GM18861 (cell line): ENCODE data around the gene FRAT2.

Experiments used
- ATAC-seq: cut with Tn5 transposase; IDR thresholded peaks from one replicate; pipeline ENCODE4 v1.9.1; 2021; ENCODE audit not compliant: unreplicated experiment

FRAT2 gene

GRCh38 chr10:97334370-97335175, at the start of gene FRAT2:
Gene FRAT2 (minus strand): TSS chr10:97334729. CDS start chr10:97334572, 157 bp downstream.
- peak; percentile 70 for ATAC-seq

DNA sequence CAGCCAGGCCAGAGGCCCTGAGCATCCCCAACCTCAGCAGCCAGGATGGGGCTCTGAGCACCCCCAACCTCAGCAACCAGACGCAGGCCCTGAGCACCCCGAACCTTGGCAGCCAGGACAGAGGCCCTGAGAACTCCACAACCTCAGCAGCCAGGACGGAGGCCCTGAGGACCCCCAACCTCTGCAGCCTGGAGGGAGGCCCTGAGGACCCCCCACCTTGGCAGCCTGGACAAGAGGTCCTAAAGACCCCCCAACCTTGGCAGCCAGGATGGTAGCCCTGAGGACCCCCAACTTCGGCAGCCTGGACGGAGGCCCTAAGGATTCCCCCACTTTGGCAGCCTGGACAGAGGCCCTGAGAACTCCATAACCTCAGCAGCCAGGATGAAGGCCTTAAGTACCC, 49.6 kb upstream of the FRAT2 start:
- ATAC-seq: no peak

GRCh38 chr10:97383159-97383558, 48.6 kb upstream of the FRAT2 start:
- no peak for ATAC-seq

DNA sequence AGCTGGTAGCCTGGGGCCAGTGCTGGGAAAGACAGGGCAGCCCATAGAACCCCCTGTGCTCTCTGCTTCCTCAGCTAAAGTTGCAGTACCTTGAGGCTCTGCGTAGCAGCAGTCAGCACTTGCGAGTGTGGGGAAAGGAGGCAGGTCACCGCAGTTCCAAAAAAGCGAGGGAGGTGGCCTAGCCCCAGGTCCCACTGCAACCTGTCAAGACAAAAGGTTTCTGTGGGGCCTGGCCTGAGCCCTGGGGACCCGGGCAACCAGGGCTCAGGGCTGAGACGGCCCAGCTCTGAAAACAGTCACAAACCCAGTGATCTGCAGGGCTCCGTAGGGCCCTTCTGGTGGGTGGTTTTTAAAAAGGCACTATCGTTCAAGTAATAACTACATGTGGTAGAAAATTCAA, 47.1 kb upstream of the FRAT2 start:
- no peak for ATAC-seq

GRCh38 chr10:97380516-97380915, 46.0 kb upstream of the FRAT2 start:
- no peak for ATAC-seq

DNA sequence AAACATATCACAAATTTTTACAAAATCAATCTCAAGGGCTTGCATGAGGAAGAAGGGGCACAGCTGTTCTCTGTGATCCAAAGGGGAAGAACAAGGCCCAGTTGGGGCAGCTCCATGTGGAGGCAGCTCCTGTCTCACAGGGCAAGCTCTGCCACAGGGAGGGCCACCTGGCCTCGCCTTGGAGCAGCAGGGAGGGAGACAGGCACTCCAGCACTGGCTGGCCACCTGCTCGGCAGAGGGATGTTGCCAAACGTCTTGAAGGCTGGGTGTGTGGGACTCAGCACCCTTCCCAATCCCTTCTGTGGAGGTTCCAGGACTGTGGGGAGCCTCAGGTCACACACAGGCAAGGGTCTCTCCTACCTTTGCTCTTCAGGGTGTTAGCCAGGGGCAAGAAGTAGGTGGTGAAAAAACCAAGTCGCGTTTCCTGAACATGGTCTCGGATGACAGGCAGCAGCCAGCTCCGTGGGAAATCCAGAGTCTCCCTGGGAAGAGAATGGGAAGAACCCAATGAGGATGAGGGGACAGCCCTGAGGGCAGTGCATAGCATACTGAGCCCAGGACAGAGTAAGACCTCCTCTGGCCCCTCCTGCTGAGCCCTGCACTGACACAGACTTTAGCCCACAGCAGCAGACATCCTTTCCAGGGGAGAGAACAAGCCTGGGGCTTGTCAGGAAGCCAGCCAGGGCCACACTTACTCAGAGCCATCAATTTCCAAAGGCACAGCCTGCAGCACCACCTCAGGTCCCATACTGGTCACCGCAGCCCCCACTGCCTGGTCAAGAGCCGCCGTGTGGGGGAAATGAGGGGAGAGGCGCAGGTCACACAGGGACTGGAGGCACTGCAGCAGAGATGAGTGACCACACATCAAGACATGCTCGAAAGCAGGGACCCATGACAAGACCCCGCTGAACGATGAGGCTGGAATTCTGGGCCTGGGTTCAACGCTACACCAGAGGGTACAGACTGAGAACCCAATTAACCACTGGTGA, 44.7 kb upstream of the FRAT2 start:
- ATAC-seq: no peak

DNA sequence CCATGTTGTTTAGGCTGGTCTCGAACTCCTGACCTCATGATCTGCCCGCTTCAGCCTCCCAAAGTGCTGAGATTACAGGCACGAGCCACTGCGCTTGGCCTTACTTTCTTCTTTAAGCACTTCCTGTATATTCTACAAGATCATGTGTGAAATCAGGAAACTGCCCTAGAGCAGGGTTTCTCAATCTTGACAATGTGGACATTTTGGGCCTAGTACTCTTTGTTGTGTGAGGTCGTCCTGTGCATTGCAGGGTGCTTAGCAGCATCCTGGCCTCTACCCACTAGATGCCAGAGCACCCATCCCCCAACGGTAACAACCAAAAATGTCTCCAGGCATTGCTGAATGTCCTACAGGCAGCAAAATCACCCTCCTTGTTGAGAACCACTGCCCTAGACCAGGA, 41.9 kb upstream of the FRAT2 start:
- no peak for ATAC-seq

DNA sequence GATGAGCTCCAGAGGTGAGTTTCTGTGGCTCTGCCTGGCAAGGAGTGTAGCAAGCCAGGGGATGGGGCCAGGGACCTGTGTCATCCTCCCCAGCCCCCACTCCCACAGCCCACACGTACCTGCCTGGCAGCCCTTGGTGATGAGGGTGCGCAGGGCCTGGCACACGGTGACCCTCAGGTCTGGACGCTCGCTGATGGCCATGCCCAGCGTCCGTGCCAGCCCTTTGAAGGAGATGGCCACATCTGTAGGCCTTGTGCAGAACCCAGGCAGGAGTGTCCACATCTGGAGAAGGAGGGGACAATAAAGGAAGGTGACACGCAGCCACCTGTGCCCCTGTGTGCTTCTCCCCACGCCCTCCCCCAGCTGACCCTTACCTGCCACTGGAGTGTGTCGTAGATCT, 38.9 kb upstream of the FRAT2 start:
- no peak for ATAC-seq

DNA sequence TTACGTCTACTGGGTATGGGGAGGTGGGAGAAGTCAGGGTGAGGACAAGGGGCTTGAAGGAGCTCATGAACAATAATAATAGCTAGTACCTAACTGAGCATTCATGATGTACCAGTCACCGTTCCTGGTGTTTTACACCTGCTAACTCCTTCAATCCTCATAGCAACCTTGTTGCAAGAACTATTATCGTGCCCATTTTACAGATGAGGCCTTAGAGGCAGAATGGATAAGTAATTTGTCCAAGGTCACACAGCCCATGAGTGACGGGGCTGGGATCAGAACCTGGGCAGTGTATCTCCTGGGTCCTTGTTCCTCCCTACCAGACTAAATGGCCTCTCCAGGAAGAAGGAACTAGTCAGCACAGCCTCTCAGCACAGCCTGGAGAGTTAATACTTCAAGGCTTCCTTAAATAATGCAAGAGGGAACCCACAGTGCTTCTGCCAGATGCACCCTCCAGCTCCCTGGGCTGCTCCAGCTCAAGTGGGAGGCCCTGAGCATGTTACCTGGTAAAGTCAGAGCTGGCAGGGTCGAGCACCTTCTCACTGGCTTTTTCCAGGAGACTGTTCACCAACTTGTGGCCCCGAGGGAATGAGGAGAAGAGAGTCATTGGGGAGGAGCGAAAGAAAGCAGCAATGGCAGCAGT, 37.8 kb upstream of the FRAT2 start:
- ATAC-seq: no peak

DNA sequence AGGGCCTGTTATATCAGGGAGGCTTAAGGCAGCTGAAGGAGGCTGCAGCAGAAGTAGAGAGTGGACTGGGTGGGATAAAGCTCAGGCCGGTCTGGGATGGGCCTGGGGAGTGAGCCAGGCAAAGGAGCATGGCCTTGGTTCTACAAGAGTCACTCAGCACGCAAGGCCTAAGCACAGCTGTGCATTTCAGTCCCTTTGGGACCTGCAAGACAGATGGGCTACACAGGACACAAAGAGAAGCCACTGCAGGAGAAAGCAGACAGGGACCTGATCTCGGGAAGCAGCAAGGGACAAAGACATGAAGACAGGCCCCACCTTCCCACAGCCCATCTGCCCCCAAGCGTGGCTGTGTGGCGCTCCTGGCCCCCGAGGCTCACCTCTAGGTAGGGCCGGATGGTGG, 37.2 kb upstream of the FRAT2 start:
- ATAC-seq: no peak

DNA sequence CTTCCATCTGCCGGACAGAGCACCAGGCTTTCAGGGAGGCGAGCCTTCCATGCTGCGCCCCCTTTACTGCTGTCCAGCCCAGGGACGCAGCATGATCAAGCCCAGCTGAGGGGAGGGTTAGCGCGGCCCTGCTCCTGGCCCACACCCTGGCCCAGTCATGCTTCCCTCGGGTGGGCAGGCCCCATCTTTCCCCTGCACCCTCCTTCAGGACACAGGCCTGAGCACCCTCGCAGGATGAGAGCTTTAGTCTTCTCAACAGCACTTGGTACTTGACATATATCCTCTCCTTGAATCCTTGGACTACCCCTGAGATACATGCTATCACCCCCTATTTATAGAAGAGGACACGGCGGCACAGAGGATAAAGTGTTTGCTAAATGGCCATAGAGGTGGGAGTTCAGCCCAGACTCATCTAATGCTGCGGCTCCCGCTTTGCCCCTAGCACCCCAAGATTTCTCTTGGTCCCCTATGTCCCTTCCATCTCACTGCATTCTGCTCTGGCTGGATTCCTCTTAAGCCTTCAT, 32.7 kb upstream of the FRAT2 start:
- no peak for ATAC-seq

DNA sequence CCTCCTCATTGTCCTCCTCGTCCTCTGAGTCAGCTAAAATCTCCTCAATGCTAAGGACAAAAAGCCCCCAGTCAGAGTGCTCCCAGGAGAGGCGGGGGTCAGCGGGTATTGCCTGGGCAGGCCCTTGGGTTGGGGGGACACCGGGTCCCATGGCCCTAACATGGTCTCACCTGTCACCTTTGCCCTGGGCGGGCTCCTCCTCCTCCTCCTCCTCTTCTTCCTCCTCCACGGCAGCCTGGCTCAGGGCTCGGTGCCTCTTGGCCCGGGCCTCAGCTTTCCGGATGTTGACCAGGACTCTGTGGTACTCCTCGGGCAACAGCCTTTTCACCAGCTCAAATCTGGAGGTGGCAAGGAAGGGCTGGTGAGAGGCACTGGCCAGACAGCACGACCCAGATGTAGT, 32.0 kb upstream of the FRAT2 start:
- ATAC-seq: no peak

GRCh38 chr10:97365761-97366351, 31.3 kb upstream of the FRAT2 start:
- no peak for ATAC-seq

GRCh38 chr10:97363071-97363470, 28.5 kb upstream of the FRAT2 start:
- ATAC-seq: no peak

- no peak for ATAC-seq
Measured at GRCh38 chr10:97362310-97363033, 27.9 kb upstream of the FRAT2 start.

- ATAC-seq: no peak
Measured at GRCh38 chr10:97361537-97361901, 27.0 kb upstream of the FRAT2 start.

DNA sequence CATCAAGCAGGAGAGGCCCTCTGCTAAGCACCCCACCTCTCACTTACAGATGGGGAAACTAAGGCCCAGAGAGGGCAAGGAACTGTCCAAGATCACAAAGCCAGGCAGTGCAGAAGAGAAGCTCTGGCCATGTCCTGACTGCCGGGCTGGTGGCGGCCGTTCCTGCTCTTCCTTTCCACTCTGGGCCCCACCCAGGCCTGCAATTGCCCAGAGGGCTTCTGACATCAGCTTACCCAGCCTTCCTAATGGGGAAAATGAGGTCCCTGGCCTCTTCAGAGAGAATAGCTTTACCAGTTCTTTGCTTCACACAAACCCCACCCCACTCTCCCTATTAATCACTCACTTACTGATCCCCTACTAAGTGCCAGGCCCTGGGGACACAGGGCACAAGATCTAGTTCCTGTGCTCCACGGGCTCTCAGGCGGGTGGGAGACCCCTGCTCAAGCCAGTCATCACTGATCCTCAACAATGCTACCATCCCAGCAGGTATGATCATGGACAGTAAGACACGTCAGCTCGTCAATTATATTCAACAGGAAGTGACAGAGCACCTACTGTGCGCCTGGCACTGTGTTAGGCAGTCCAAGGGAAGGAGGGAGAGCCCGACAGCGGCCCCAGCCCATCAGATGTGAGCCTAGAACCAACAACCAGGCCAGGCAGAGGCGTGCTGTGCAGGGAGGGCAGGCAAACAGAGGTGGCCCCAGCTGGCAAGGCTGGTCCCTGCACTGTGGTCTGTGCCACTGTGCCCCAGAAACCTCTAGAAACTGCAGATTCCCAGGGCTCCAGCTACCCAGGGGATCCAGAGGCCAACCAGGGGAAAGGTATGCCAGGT, 26.4 kb upstream of the FRAT2 start:
- no peak for ATAC-seq

- no peak for ATAC-seq
Measured at GRCh38 chr10:97358781-97359180, 24.3 kb upstream of the FRAT2 start.

DNA sequence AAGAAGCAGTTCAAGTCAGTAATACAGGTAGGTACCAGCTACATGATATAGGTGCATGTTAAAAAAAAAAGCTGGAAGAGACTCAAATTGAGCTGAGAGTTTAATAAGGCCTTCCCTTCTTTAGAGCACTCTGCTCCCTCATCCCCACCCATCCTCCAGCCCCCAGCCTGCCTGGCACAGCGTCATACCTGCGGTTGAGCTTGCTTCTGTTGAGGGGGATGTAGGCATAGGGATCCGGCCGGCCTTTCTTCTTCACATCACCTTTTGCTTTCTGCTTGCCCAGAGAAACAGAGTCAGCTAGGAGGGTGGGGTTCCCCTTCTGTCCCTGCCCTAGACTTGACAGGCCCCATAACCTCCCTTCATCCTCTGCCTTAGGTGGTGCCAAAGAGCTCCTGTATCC, 23.8 kb upstream of the FRAT2 start:
- no peak for ATAC-seq
